HepG2 (cell line): ENCODE data around the gene SIRT7. TPM values are rescaled to one million over a fixed set of nuclear protein-coding genes. Genes with fewer than 3 reads are reported as not detected.

Experiments used
- ATAC-seq: fragments of 200-7000 bp; cut with Tn5 transposase; 3 replicates; pipeline ENCODE4 v1.9.1; 2020; ENCODE audit warnings: mild to moderate bottlenecking, moderate library complexity
- BruUV-seq: library from RNA; stranded (reverse); fragments of 400-500 nt; replicated peaks from 2 replicates; lab custom pipeline; 2021; lab: Mats Ljungman, UMichigan
- CTCF ChIA-PET: fragments of 300-600 bp; formaldehyde crosslinking; extraction: SDS; loops from one replicate; lab custom pipeline; 2021; ENCODE audit warnings: low total read pairs, inconsistent platforms, low intra/inter-chr PET ratio; lab: Yijun Ruan, JAX
- POLR2A ChIA-PET: fragments of 350-600 bp; sonication (Branson Sonifier 250); formaldehyde crosslinking; loops from one replicate; lab custom pipeline; 2020; ENCODE audit warnings: antibody characterized with exemption, inconsistent platforms; lab: Yijun Ruan, JAX
- DNase-seq: peaks from one replicate; pipeline ENCODE4 v3.0.0-alpha.2; 2015; ENCODE audit warnings: low spot score
- FAIRE-seq: peaks from 3 replicates; lab custom pipeline; 2011; peaks lifted over from hg19 to GRCh38; lab: Jason Lieb, UNC
- H2AFZ ChIP-seq: one replicate; pipeline ENCODE4 v1.6.1; 2011; ENCODE audit warnings: low read length, inconsistent platforms
- H3K27ac ChIP-seq: fragments of 300-600 bp; 3 replicates; pipeline ENCODE4 v1.8.0; 2011; ENCODE audit warnings: mixed run types, mild to moderate bottlenecking, mixed read lengths, low read length, inconsistent platforms; ENCODE audit not compliant: insufficient read depth; ENCODE audit errors: extremely low read length
- H3K27me3 ChIP-seq, 2 experiments: fragments of 200-600 bp in 1 of 2; 2 replicates in 1 of 2; 3 replicates in 1 of 2; pipeline versions ENCODE4 v1.6.0 to v1.8.0; 2011; ENCODE audit warnings: low read length in 2 of 2, mild to moderate bottlenecking in 2 of 2, moderate library complexity in 2 of 2, inconsistent platforms in 1 of 2; ENCODE audit not compliant: insufficient read depth in 2 of 2, control insufficient read depth in 1 of 2
- H3K36me3 ChIP-seq, 2 experiments: fragments of 200-600 bp in 1 of 2; replicated peaks in 1 of 2; 2 replicates in 1 of 2; 3 replicates in 1 of 2; pipeline versions ENCODE4 v1.5.1 to v1.8.0; 2011; ENCODE audit warnings: low read length in 2 of 2, inconsistent platforms in 1 of 2; ENCODE audit not compliant: insufficient read depth in 2 of 2, control insufficient read depth in 1 of 2
- H3K4me1 ChIP-seq: 2 replicates; pipeline ENCODE4 v1.5.1; 2012; ENCODE audit warnings: low read length, inconsistent platforms; ENCODE audit not compliant: insufficient read depth
- H3K4me2 ChIP-seq: 2 replicates; pipeline ENCODE4 v1.6.0; 2011; ENCODE audit warnings: low read depth, low read length, inconsistent platforms
- H3K4me3 ChIP-seq, 3 experiments: fragments of 200-600 bp in 1 of 3; sonication (generic), shearing (Covaris generic) in 1 of 3; replicated peaks in 1 of 3; 2 replicates each; pipeline ENCODE4 v1.5.1; 2011 to 2016; ENCODE audit warnings: low read length in 3 of 3, inconsistent platforms in 2 of 3, low read depth in 2 of 3, mild to moderate bottlenecking in 2 of 3, control low read depth in 1 of 3, mixed read lengths in 1 of 3; ENCODE audit not compliant: insufficient read depth in 1 of 3
- H3K79me2 ChIP-seq: one replicate; pipeline ENCODE4 v1.6.1; 2011; ENCODE audit warnings: low read length, inconsistent platforms; ENCODE audit not compliant: insufficient read depth
- H3K9ac ChIP-seq: 2 replicates; pipeline ENCODE4 v1.6.0; 2011; ENCODE audit warnings: mild to moderate bottlenecking, low read depth, low read length, inconsistent platforms; ENCODE audit not compliant: insufficient read depth
- H3K9me3 ChIP-seq: 2 replicates; pipeline ENCODE4 v1.5.1; 2012; ENCODE audit warnings: mild to moderate bottlenecking, low read length
- H4K20me1 ChIP-seq: 2 replicates; pipeline ENCODE4 v1.6.0; 2011; ENCODE audit warnings: inconsistent platforms, mild to moderate bottlenecking, low read length, moderate library complexity; ENCODE audit not compliant: insufficient read depth
- ARID2 ChIP-seq: sonication (generic); formaldehyde crosslinking; IDR thresholded peaks from 2 replicates; pipeline ENCODE4 v1.8.1; 2022; ENCODE audit warnings: mild to moderate bottlenecking, missing genetic modification reagents, borderline replicate concordance
- CEBPB ChIP-seq: IDR thresholded peaks from 2 replicates; pipeline ENCODE4 v1.6.1; 2011; ENCODE audit warnings: low read depth, low read length, improper control_type of control experiment, borderline replicate concordance
- CHD4 ChIP-seq: fragments of 200-600 bp; sonication (generic); IDR thresholded peaks from 2 replicates; pipeline ENCODE4 v1.7.0; 2017; ENCODE audit warnings: mild to moderate bottlenecking, low read length, borderline replicate concordance
- FIP1L1 ChIP-seq: fragments of 200-400 bp; formaldehyde crosslinking; IDR thresholded peaks from 2 replicates; pipeline ENCODE4 v1.6.1; 2018; ENCODE audit warnings: low read depth, mild to moderate bottlenecking, low read length, moderate library complexity, borderline replicate concordance; ENCODE audit not compliant: insufficient read depth
- FOSL1 ChIP-seq: sonication (generic); formaldehyde crosslinking; IDR thresholded peaks from 2 replicates; pipeline ENCODE4 v1.9.0; 2021; ENCODE audit warnings: missing genetic modification reagents, borderline replicate concordance
- HNF4G ChIP-seq, 2 experiments: sonication (generic) in 1 of 2; formaldehyde crosslinking in 1 of 2; IDR thresholded peaks; 2 replicates each; pipeline versions ENCODE4 v1.4.0 to v1.6.1; 2011 to 2020; ENCODE audit warnings: borderline replicate concordance in 2 of 2, low read depth in 2 of 2, mild to moderate bottlenecking in 2 of 2, low read length in 1 of 2, missing genetic modification reagents in 1 of 2, moderate library complexity in 1 of 2
- RBM22 ChIP-seq: fragments of 200-400 bp; formaldehyde crosslinking; optimal IDR thresholded peaks from 2 replicates; pipeline ENCODE3; 2017; ENCODE audit warnings: mild to moderate bottlenecking, low read length, moderate library complexity
- SP4 ChIP-seq: sonication (generic); formaldehyde crosslinking; IDR thresholded peaks from 2 replicates; pipeline ENCODE4 v1.8.1; 2023; ENCODE audit warnings: mild to moderate bottlenecking, missing genetic modification reagents
- TBL1XR1 ChIP-seq: fragments of 150-350 bp; IDR thresholded peaks from 2 replicates; pipeline ENCODE4 v1.6.1; 2014; ENCODE audit warnings: borderline replicate concordance, low read length; ENCODE audit not compliant: partially characterized antibody
- ZNF225 ChIP-seq: sonication (generic); formaldehyde crosslinking; IDR thresholded peaks from 2 replicates; pipeline ENCODE4 v1.4.0; 2020; ENCODE audit warnings: mild to moderate bottlenecking, missing genetic modification reagents
- ZNF432 ChIP-seq: sonication (generic); formaldehyde crosslinking; IDR thresholded peaks from 2 replicates; pipeline ENCODE4 v1.5.0; 2020; ENCODE audit warnings: missing genetic modification reagents, mild to moderate bottlenecking, borderline replicate concordance
- ZNF44 ChIP-seq: sonication (generic); formaldehyde crosslinking; IDR thresholded peaks from 2 replicates; pipeline ENCODE4 v1.5.1; 2020; ENCODE audit warnings: mild to moderate bottlenecking, missing genetic modification reagents
- ZNF790 ChIP-seq: sonication (generic); formaldehyde crosslinking; IDR thresholded peaks from 2 replicates; pipeline ENCODE4 v1.8.0; 2022; ENCODE audit warnings: missing genetic modification reagents, mild to moderate bottlenecking, borderline replicate concordance
- WGBS: methylation state at CpG from one replicate; pipeline ENCODE4 v1.1.6; 2017; ENCODE audit warnings: low lambda C conversion rate; 5-methylcytosine and 5-hydroxymethylcytosine counted together
- in situ Hi-C: cut with HindIII; loops from 2 replicates; pipeline ENCODE4 v1.10.0; 2017; ENCODE audit warnings: low pct_unique_long_range_greater_than_20kb; ENCODE audit not compliant: extremely low pct_ligation_motif_present
- intact Hi-C: fragments of 100-400 bp; cut with micrococcal nuclease; formaldehyde crosslinking; loops from one replicate; pipeline ENCODE4 v1.10.0; 2022; ENCODE audit not compliant: unreplicated experiment
- polyA plus RNA-seq, 8 experiments: library from polyadenylated mRNA; depleted of rRNA in 3 of 8; stranded (reverse) in 7 of 8; unstranded in 1 of 8; fragments of >200 nt; fragmentation: Illumina TruSeq in 4 of 8; extraction: Trizol in 4 of 8; gene quantifications; 2 replicates each; pipeline versions ENCODE4 v1.2.1 to v1.2.3, GENCODE V29; 2011 to 2016; ENCODE audit warnings: low read depth in 4 of 8, missing spikeins in 1 of 8, mixed read lengths in 1 of 8; ENCODE audit not compliant: insufficient read depth in 1 of 8
- total RNA-seq, 5 experiments: library from RNA; depleted of rRNA; stranded (reverse); fragments of >200 nt; fragmentation: Illumina TruSeq; extraction: Trizol; gene quantifications; 2 replicates each; pipeline ENCODE4 v1.2.3, GENCODE V29; 2016; ENCODE audit warnings: low read depth in 1 of 5
- TF ChIP-seq, protein P1 (sequence below): sonication (generic); formaldehyde crosslinking; IDR thresholded peaks from 2 replicates; pipeline ENCODE4 v1.5.0; 2020; ENCODE audit warnings: mild to moderate bottlenecking, missing genetic modification reagents
- TF ChIP-seq, protein P2 (sequence below): sonication (generic); formaldehyde crosslinking; conservative IDR thresholded peaks from 2 replicates; pipeline ENCODE4 v1.8.1; 2023; ENCODE audit warnings: missing genetic modification reagents

The SIRT7 gene
- total and polyA plus RNA-seq, 2 of the 13 experiments (the other 11 are each of a cell fraction or from before 2014, with no cell fraction given), result 8.3 to 24.8 TPM

- Histone ChIP-seq H4K20me1 (no peaks in the 10 kb centered on the region), H3K9me3 (no peaks in the 10 kb centered on the region), H2AFZ (no peak overlapping the region), H3K27me3 (no peaks in the 10 kb centered on the region), H3K4me3 (no peak overlapping the region), H3K36me3 (peaks cover 5 to 34% of the 10 kb centered on the region in 2 experiments; a peak in 4 of 5 replicates), H3K4me2 (no peak overlapping the region), H3K4me1 (no peaks in the 10 kb centered on the region), H3K79me2 (no peaks in the 10 kb centered on the region), H3K9ac (no peak overlapping the region), H3K27ac (no peak overlapping the region)
- DNase-seq, result no peak
- ATAC-seq, result no peak
- 80% methylated on average over 5 of the region's 5 CpGs for WGBS
- no peak for FAIRE-seq
- BruUV-seq, result no TSS peak
- TF ChIP-seq RBM22 (peak; percentile 68), ZNF432 (CRISPR knock-in tag) (no peak)
- in situ Hi-C loops, result no loop called here
- intact Hi-C loops, result no loop called here
- CTCF ChIA-PET, result no interaction called here
- POLR2A ChIA-PET, result interaction anchor here (2.3 kb wide), 1 partner anchor 18 kb away, joined by 7 read pairs; the partner anchor contains the start of gene P4HB
Measured at GRCh38 chr17:81879121-81879520, 38.9 kb downstream of the SIRT7 start.

- 95% methylated on average over 3 of the region's 3 CpGs for WGBS
- H4K20me1 ChIP-seq, result no peaks in the 10 kb centered on the region
- no peaks in the 10 kb centered on the region for H3K4me1 ChIP-seq
- no TSS peak for BruUV-seq
- DNase-seq, result no peak
- TF ChIP-seq ZNF225 (no peak), TBL1XR1 (no peak), ZNF790 (no peak), CEBPB (no peak), FOSL1 (no peak), SP4 (no peak), ZNF44 (CRISPR knock-in tag) (no peak), CHD4 (no peak), HNF4G (IDR thresholded peaks at IDR 0.05; ENCODE audit: borderline replicate concordance, low read depth, low read length) (no peak), HNF4G (CRISPR knock-in tag; IDR thresholded peaks at IDR 0.05; ENCODE audit: borderline replicate concordance, low read depth) (no peak), FIP1L1 (no peak), ARID2 (CRISPR knock-in tag) (no peak)
- TF ChIP-seq, protein P1, sequence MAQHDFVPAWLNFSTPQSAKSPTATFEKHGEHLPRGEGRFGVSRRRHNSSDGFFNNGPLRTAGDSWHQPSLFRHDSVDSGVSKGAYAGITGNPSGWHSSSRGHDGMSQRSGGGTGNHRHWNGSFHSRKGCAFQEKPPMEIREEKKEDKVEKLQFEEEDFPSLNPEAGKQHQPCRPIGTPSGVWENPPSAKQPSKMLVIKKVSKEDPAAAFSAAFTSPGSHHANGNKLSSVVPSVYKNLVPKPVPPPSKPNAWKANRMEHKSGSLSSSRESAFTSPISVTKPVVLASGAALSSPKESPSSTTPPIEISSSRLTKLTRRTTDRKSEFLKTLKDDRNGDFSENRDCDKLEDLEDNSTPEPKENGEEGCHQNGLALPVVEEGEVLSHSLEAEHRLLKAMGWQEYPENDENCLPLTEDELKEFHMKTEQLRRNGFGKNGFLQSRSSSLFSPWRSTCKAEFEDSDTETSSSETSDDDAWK (CRISPR knock-in tag), result no peak
- TF ChIP-seq, protein P2, sequence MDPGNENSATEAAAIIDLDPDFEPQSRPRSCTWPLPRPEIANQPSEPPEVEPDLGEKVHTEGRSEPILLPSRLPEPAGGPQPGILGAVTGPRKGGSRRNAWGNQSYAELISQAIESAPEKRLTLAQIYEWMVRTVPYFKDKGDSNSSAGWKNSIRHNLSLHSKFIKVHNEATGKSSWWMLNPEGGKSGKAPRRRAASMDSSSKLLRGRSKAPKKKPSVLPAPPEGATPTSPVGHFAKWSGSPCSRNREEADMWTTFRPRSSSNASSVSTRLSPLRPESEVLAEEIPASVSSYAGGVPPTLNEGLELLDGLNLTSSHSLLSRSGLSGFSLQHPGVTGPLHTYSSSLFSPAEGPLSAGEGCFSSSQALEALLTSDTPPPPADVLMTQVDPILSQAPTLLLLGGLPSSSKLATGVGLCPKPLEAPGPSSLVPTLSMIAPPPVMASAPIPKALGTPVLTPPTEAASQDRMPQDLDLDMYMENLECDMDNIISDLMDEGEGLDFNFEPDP (CRISPR knock-in tag), result no peak
- TF ChIP-seq, all 625 proteins: peak for 0
- ATAC-seq (no peak), FAIRE-seq (no peak)
- CTCF ChIA-PET, result no interaction called here
- Histone ChIP-seq H3K4me3 (no peak overlapping the region), H3K27ac (no peak overlapping the region), H3K79me2 (no peaks in the 10 kb centered on the region), H3K4me2 (no peak overlapping the region), H3K36me3 (peaks cover 4 to 29% of the 10 kb centered on the region in 2 experiments; a peak in 4 of 5 replicates), H2AFZ (no peak overlapping the region), H3K9me3 (no peaks in the 10 kb centered on the region), H3K9ac (no peak overlapping the region), H3K27me3 (no peaks in the 10 kb centered on the region)
- POLR2A ChIA-PET, result no interaction called here
- in situ Hi-C loops (no loop called here), intact Hi-C loops (no loop called here)
Measured at GRCh38 chr17:81878294-81878693, 39.7 kb downstream of the SIRT7 start.
